ENCODE measurements around the gene NNAT.

- TF ChIP-seq CTCF (IDR thresholded peaks at IDR 0.05; ENCODE audit: insufficient read depth, low read length) (no peak), POLR2AphosphoS5 (IDR thresholded peaks at IDR 0.05; ENCODE audit: low read depth) (no peak), REST (IDR thresholded peaks at IDR 0.05; ENCODE audit: insufficient replicate concordance, low read depth) (no peak)
Observed at GRCh38 chr20:37570419-37570818, 49.4 kb downstream of the NNAT start.

All from HL-60 (cell line).